IPS DF 6.9 (cell line): ENCODE results near the gene RALGPS1.

Experiments
- DNase-seq: peaks from one replicate; pipeline ENCODE4 v3.0.0-alpha.2; 2013; ENCODE audit warnings: low read depth, low spot score
- H3K27ac ChIP-seq: one replicate; pipeline ENCODE4 v1.5.1; 2013; ENCODE audit warnings: low read length, control low read depth
- H3K27me3 ChIP-seq: 2 replicates; pipeline ENCODE4 v1.6.1; 2013; ENCODE audit warnings: mild to moderate bottlenecking, low read length; ENCODE audit not compliant: control insufficient read depth, insufficient read depth
- H3K36me3 ChIP-seq: 2 replicates; pipeline ENCODE4 v1.6.1; 2013; ENCODE audit warnings: low read length; ENCODE audit not compliant: control insufficient read depth, insufficient read depth
- H3K4me1 ChIP-seq: 2 replicates; pipeline ENCODE4 v1.6.1; 2013; ENCODE audit warnings: low read length; ENCODE audit not compliant: control insufficient read depth, insufficient read depth
- H3K4me3 ChIP-seq: 2 replicates; pipeline ENCODE4 v1.5.1; 2013; ENCODE audit warnings: mild to moderate bottlenecking, low read length
- H3K9me3 ChIP-seq: 2 replicates; pipeline ENCODE4 v1.6.1; 2013; ENCODE audit warnings: low read length, inconsistent platforms; ENCODE audit not compliant: control insufficient read depth, insufficient read depth
- WGBS: extraction: QIAGEN DNeasy Blood & Tissue Kit; methylation state at CpG from one replicate; pipeline ENCODE4 v1.1.7; 2013; ENCODE audit warnings: mixed read lengths, missing lambda C conversion rate; ENCODE audit not compliant: insufficient read length, insufficient coverage; 5-methylcytosine and 5-hydroxymethylcytosine counted together

Gene RALGPS1

GRCh38 chr9:126904586-126904985 lies 10.0 kb upstream of the RALGPS1 start:
- Histone ChIP-seq H3K4me1 (no peaks in the 10 kb centered on the region), H3K9me3 (no peaks in the 10 kb centered on the region), H3K4me3 (no peak overlapping the region), H3K36me3 (no peaks in the 10 kb centered on the region), H3K27ac (no peak overlapping the region), H3K27me3 (no peaks in the 10 kb centered on the region)
- no CpG with 5 or more reads among the region's 3 CpGs for WGBS
- DNase-seq: no peak

GRCh38 chr9:126906091-126906490 lies 8.5 kb upstream of the RALGPS1 start:
- Histone ChIP-seq H3K27ac (no peak overlapping the region), H3K36me3 (no peaks in the 10 kb centered on the region), H3K27me3 (no peaks in the 10 kb centered on the region), H3K4me3 (no peak overlapping the region), H3K9me3 (no peaks in the 10 kb centered on the region), H3K4me1 (no peaks in the 10 kb centered on the region)
- WGBS: no CpG with 5 or more reads among the region's 6 CpGs
- DNase-seq: no peak

GRCh38 chr9:126907058-126907457 lies 7.5 kb upstream of the RALGPS1 start:
- WGBS: no CpG with 5 or more reads among the region's 2 CpGs
- H3K27me3 ChIP-seq: no peaks in the 10 kb centered on the region
- no peaks in the 10 kb centered on the region for H3K9me3 ChIP-seq
- H3K4me3 ChIP-seq: no peak overlapping the region
- no peak overlapping the region for H3K27ac ChIP-seq
- H3K36me3 ChIP-seq: no peaks in the 10 kb centered on the region
- no peaks in the 10 kb centered on the region for H3K4me1 ChIP-seq
- no peak for DNase-seq

- DNase-seq: no peak
Measured at GRCh38 chr9:126915281-126915816, 767 bp downstream of the RALGPS1 start.

GRCh38 chr9:126915846-126916543 lies 1.4 kb downstream of the RALGPS1 start:
- Histone ChIP-seq H3K4me3 (peak overlapping the region; percentile 94; the same call in 1 of the 2 replicates), H3K27ac (no peak overlapping the region), H3K9me3 (no peaks in the 10 kb centered on the region), H3K36me3 (no peaks in the 10 kb centered on the region), H3K27me3 (no peaks in the 10 kb centered on the region), H3K4me1 (peaks cover 2% of the 10 kb centered on the region; the same call in 1 of the 2 replicates)
- WGBS: no CpG with 5 or more reads among the region's 15 CpGs
- no peak for DNase-seq

More at GRCh38 chr9:126915281-126915816, 767 bp downstream of the RALGPS1 start:
- WGBS: no CpG with 5 or more reads among the region's 43 CpGs
- H3K27me3 ChIP-seq: no peaks in the 10 kb centered on the region
- peak overlapping the region; percentile 94; the same call in 1 of the 2 replicates for H3K4me3 ChIP-seq
- H3K27ac ChIP-seq: no peak overlapping the region
- no peaks in the 10 kb centered on the region for H3K9me3 ChIP-seq
- peaks cover 2% of the 10 kb centered on the region; the same call in 1 of the 2 replicates for H3K4me1 ChIP-seq
- H3K36me3 ChIP-seq: no peaks in the 10 kb centered on the region

- WGBS: no CpG with 5 or more reads among the region's 2 CpGs
- H3K4me1 ChIP-seq: peaks cover 2% of the 10 kb centered on the region; the same call in 1 of the 2 replicates
- no peak overlapping the region for H3K27ac ChIP-seq
- H3K27me3 ChIP-seq: no peaks in the 10 kb centered on the region
- DNase-seq: no peak
- H3K36me3 ChIP-seq: no peaks in the 10 kb centered on the region
- H3K9me3 ChIP-seq: no peaks in the 10 kb centered on the region
- H3K4me3 ChIP-seq: no peak overlapping the region
Measured at GRCh38 chr9:126916909-126917308, 2.3 kb downstream of the RALGPS1 start.

GRCh38 chr9:126919193-126919592 lies 4.6 kb downstream of the RALGPS1 start:
- Histone ChIP-seq H3K4me3 (no peak overlapping the region), H3K9me3 (no peaks in the 10 kb centered on the region), H3K36me3 (no peaks in the 10 kb centered on the region), H3K27me3 (no peaks in the 10 kb centered on the region), H3K4me1 (peaks cover 2% of the 10 kb centered on the region; the same call in 1 of the 2 replicates), H3K27ac (no peak overlapping the region)
- no CpG with 5 or more reads among the region's 1 CpG for WGBS
- no peak for DNase-seq

- Histone ChIP-seq H3K27ac (no peak overlapping the region), H3K36me3 (no peaks in the 10 kb centered on the region), H3K4me1 (no peaks in the 10 kb centered on the region), H3K9me3 (no peaks in the 10 kb centered on the region), H3K4me3 (no peak overlapping the region), H3K27me3 (no peaks in the 10 kb centered on the region)
- no peak for DNase-seq
Measured at GRCh38 chr9:126925876-126926275, 11.3 kb downstream of the RALGPS1 start.

GRCh38 chr9:126926364-126926763 lies 11.8 kb downstream of the RALGPS1 start:
- Histone ChIP-seq H3K4me1 (no peaks in the 10 kb centered on the region), H3K4me3 (no peak overlapping the region), H3K27me3 (no peaks in the 10 kb centered on the region), H3K36me3 (no peaks in the 10 kb centered on the region), H3K9me3 (no peaks in the 10 kb centered on the region), H3K27ac (no peak overlapping the region)
- no peak for DNase-seq
- WGBS: no CpG with 5 or more reads among the region's 2 CpGs

- Histone ChIP-seq H3K27ac (no peak overlapping the region), H3K4me3 (no peak overlapping the region), H3K9me3 (no peaks in the 10 kb centered on the region), H3K4me1 (no peaks in the 10 kb centered on the region), H3K36me3 (no peaks in the 10 kb centered on the region), H3K27me3 (no peaks in the 10 kb centered on the region)
- no peak for DNase-seq
- no CpG with 5 or more reads among the region's 6 CpGs for WGBS
Measured at GRCh38 chr9:126927419-126927818, 12.8 kb downstream of the RALGPS1 start.

GRCh38 chr9:126932871-126933321 lies 18.3 kb downstream of the RALGPS1 start:
- no peaks in the 10 kb centered on the region for H3K9me3 ChIP-seq
- no CpG with 5 or more reads among the region's 11 CpGs for WGBS

More at GRCh38 chr9:126932871-126933321, 18.3 kb downstream of the RALGPS1 start:
- Histone ChIP-seq H3K4me1 (peaks cover 5% of the 10 kb centered on the region), H3K27me3 (no peaks in the 10 kb centered on the region), H3K4me3 (no peak overlapping the region), H3K27ac (no peak overlapping the region), H3K36me3 (no peaks in the 10 kb centered on the region)
- no peak for DNase-seq
